Mesenchymal stem cell (in vitro differentiated cells and primary cell): ENCODE measurements around the gene SPATA6L.
A peak's percentile ranks its signal among the peaks of the same experiment; 100 is the strongest.
"Not testable (repeated sequence)": the region's sequence is repeated elsewhere in the genome, so short reads cannot be mapped to it uniquely, and the experiment has no call there.

Source experiments
- DNase-seq: peaks from one replicate; pipeline ENCODE4 v3.0.0-alpha.2; 2013
- H2AFZ ChIP-seq: one replicate; pipeline ENCODE4 v1.6.1; 2013; ENCODE audit warnings: low read depth, mild to moderate bottlenecking, control low read depth, inconsistent platforms, low read length, moderate library complexity
- H2AK5ac ChIP-seq: 2 replicates; pipeline ENCODE4 v1.6.1; 2013; ENCODE audit warnings: low read length, moderate library complexity, mild to moderate bottlenecking, inconsistent platforms; ENCODE audit not compliant: severe bottlenecking
- H2BK120ac ChIP-seq: one replicate; pipeline ENCODE4 v1.6.1; 2013; ENCODE audit warnings: low read depth, mild to moderate bottlenecking, inconsistent platforms, low read length, moderate library complexity
- H2BK12ac ChIP-seq, 2 experiments: one replicate each; pipeline ENCODE4 v1.6.1; 2013; ENCODE audit warnings: inconsistent platforms in 2 of 2, low read length in 2 of 2, mild to moderate bottlenecking in 2 of 2, moderate library complexity in 2 of 2, control low read depth in 1 of 2
- H2BK15ac ChIP-seq: one replicate; pipeline ENCODE4 v1.6.1; 2013; ENCODE audit warnings: mild to moderate bottlenecking, low read depth, inconsistent platforms; ENCODE audit not compliant: poor library complexity, severe bottlenecking
- H2BK5ac ChIP-seq: 2 replicates; pipeline ENCODE4 v1.6.1; 2013; ENCODE audit warnings: low read depth, mild to moderate bottlenecking, low read length, control low read depth, inconsistent platforms; ENCODE audit not compliant: poor library complexity, severe bottlenecking
- H3K14ac ChIP-seq, 2 experiments: one replicate each; pipeline ENCODE4 v1.6.1; 2013; ENCODE audit warnings: inconsistent platforms in 2 of 2, low read length in 2 of 2, control low read depth in 1 of 2, mild to moderate bottlenecking in 1 of 2, moderate library complexity in 1 of 2
- H3K18ac ChIP-seq, 2 experiments: one replicate each; pipeline ENCODE4 v1.6.1; 2013; ENCODE audit warnings: inconsistent platforms in 2 of 2, low read length in 2 of 2, control low read depth in 1 of 2, low read depth in 1 of 2, mild to moderate bottlenecking in 1 of 2
- H3K23ac ChIP-seq, 2 experiments: one replicate each; pipeline ENCODE4 v1.6.1; 2013; ENCODE audit warnings: inconsistent platforms in 2 of 2, low read length in 2 of 2, mild to moderate bottlenecking in 2 of 2, moderate library complexity in 2 of 2, control low read depth in 1 of 2
- H3K27ac ChIP-seq: 2 replicates; pipeline ENCODE4 v1.5.1; 2013; ENCODE audit warnings: mild to moderate bottlenecking, moderate library complexity, low read length, control low read depth, inconsistent platforms; ENCODE audit not compliant: poor library complexity, severe bottlenecking
- H3K27me3 ChIP-seq, 2 experiments: 2 replicates each; pipeline versions ENCODE4 v1.6.1 to v1.7.0; 2013; ENCODE audit warnings: low read length in 2 of 2, mild to moderate bottlenecking in 2 of 2, moderate library complexity in 2 of 2, control low read depth in 1 of 2, inconsistent platforms in 1 of 2; ENCODE audit not compliant: control insufficient read depth in 1 of 2, insufficient read depth in 1 of 2
- H3K36me3 ChIP-seq, 2 experiments: 2 replicates each; pipeline versions ENCODE4 v1.6.1 to v1.7.0; 2013; ENCODE audit warnings: low read length in 2 of 2, control low read depth in 1 of 2, inconsistent platforms in 1 of 2, low read depth in 1 of 2, mild to moderate bottlenecking in 1 of 2; ENCODE audit not compliant: insufficient read depth in 2 of 2, control insufficient read depth in 1 of 2
- H3K4ac ChIP-seq, 2 experiments: one replicate each; pipeline ENCODE4 v1.6.1; 2013; ENCODE audit warnings: inconsistent platforms in 2 of 2, low read length in 2 of 2, mild to moderate bottlenecking in 2 of 2, moderate library complexity in 2 of 2, control low read depth in 1 of 2, low read depth in 1 of 2
- H3K4me1 ChIP-seq: 2 replicates; pipeline ENCODE4 v1.6.1; 2013; ENCODE audit warnings: low read depth, low read length, control low read depth; ENCODE audit not compliant: control insufficient read depth, insufficient read depth
- H3K4me2 ChIP-seq: 2 replicates; pipeline ENCODE4 v1.6.1; 2013; ENCODE audit warnings: low read length, mild to moderate bottlenecking, inconsistent platforms; ENCODE audit not compliant: poor library complexity, severe bottlenecking
- H3K4me3 ChIP-seq, 2 experiments: 2 replicates each; pipeline versions ENCODE4 v1.5.1 to v1.7.0; 2013; ENCODE audit warnings: low read length in 2 of 2, mild to moderate bottlenecking in 2 of 2, control low read depth in 1 of 2, low read depth in 1 of 2; ENCODE audit not compliant: insufficient read depth in 1 of 2
- H3K79me1 ChIP-seq: replicated peaks from 2 replicates; pipeline ENCODE4 v1.6.1; 2013; ENCODE audit warnings: mild to moderate bottlenecking, control low read depth, low read length, inconsistent platforms; ENCODE audit not compliant: poor library complexity, severe bottlenecking
- H3K9ac ChIP-seq: 2 replicates; pipeline ENCODE4 v1.7.0; 2013; ENCODE audit warnings: mild to moderate bottlenecking, low read length, moderate library complexity
- H3K9me3 ChIP-seq: 2 replicates; pipeline ENCODE4 v1.7.0; 2013; ENCODE audit warnings: mild to moderate bottlenecking, low read length; ENCODE audit not compliant: control insufficient read depth
- H4K8ac ChIP-seq: one replicate; pipeline ENCODE4 v1.6.1; 2013; ENCODE audit warnings: inconsistent platforms, mild to moderate bottlenecking, low read length, moderate library complexity
- H4K91ac ChIP-seq: one replicate; pipeline ENCODE4 v1.6.1; 2013; ENCODE audit warnings: mild to moderate bottlenecking, low read length, inconsistent platforms
- WGBS: methylation state at CpG from one replicate; pipeline ENCODE4 v1.1.7; 2013; ENCODE audit warnings: mixed read lengths; 5-methylcytosine and 5-hydroxymethylcytosine counted together

Gene SPATA6L

GRCh38 chr9:4661611-4662010 lies 4.7 kb downstream of the SPATA6L start:
- no peak overlapping the region for H2AFZ ChIP-seq
- H3K14ac ChIP-seq, result no peak overlapping the region
- no peak overlapping the region for H3K4ac ChIP-seq
- peak overlapping the region; percentile 41 for H3K4me2 ChIP-seq
- no peak overlapping the region for H2AK5ac ChIP-seq
- H2BK120ac ChIP-seq, result no peak overlapping the region
- H2BK5ac ChIP-seq, result no peak overlapping the region
- H3K4me3 ChIP-seq, result peak overlapping the region in 1 of 2 experiments; percentile 90
- no peak overlapping the region for H2BK15ac ChIP-seq
- H2BK12ac ChIP-seq, result no peak overlapping the region
- H3K4me1 ChIP-seq, result peaks cover 11% of the 10 kb centered on the region
- no peak overlapping the region for H3K18ac ChIP-seq
- H3K23ac ChIP-seq, result no peak overlapping the region
- H4K8ac ChIP-seq, result no peak overlapping the region
- H3K27ac ChIP-seq, result no peak overlapping the region
- H3K79me1 ChIP-seq, result peaks cover 15% of the 10 kb centered on the region
- peak; percentile 33 for DNase-seq
- WGBS, result 14% methylated on average over 2 of the region's 5 CpGs
- peak overlapping the region; percentile 90 for H3K9ac ChIP-seq
- no peaks in the 10 kb centered on the region for H3K36me3 ChIP-seq
- no peaks in the 10 kb centered on the region for H3K27me3 ChIP-seq
- H3K9me3 ChIP-seq, result no peaks in the 10 kb centered on the region
- H4K91ac ChIP-seq, result no peak overlapping the region

DNA sequence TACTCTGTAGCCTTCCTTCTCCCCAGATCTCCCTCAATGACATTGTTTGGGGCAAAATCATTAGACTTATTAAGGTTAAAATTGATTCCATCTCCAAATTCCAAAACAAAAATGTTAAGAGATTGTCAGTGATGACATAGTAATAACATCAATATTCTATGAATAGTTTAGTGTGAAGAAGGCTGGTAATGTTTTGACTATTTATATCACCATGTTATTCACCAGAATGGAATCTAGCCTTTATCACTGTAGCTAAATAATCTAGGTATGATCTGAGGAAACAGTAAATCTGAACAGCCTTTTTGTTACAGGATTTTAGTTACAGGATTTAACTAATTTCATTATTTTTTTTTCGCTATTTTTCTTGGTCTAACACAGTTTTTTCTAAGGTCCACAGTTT lies 5.1 kb downstream of the SPATA6L start:
- Histone ChIP-seq H3K9me3 (no peaks in the 10 kb centered on the region), H3K27ac (no peak overlapping the region), H3K36me3 (no peaks in the 10 kb centered on the region), H4K8ac (no peak overlapping the region), H2BK12ac (no peak overlapping the region), H2BK120ac (no peak overlapping the region), H2AK5ac (no peak overlapping the region), H3K4me1 (peaks cover 10% of the 10 kb centered on the region), H3K9ac (peak overlapping the region; percentile 90), H2BK15ac (no peak overlapping the region), H3K18ac (no peak overlapping the region), H3K14ac (no peak overlapping the region), H3K4ac (no peak overlapping the region), H2AFZ (no peak overlapping the region), H4K91ac (no peak overlapping the region), H3K79me1 (peaks cover 15% of the 10 kb centered on the region), H3K27me3 (no peaks in the 10 kb centered on the region), H3K23ac (no peak overlapping the region), H3K4me2 (no peak overlapping the region), H3K4me3 (peak overlapping the region in 1 of 2 experiments; percentile 90), H2BK5ac (no peak overlapping the region)
- WGBS, result 93% methylated on average over 1 of the region's 1 CpG
- DNase-seq, result peak; percentile 36

GRCh38 chr9:4660665-4661064 lies 5.6 kb downstream of the SPATA6L start:
- H3K9ac ChIP-seq, H3K23ac ChIP-seq, H3K4me1 ChIP-seq, H4K91ac ChIP-seq, H2AK5ac ChIP-seq, H3K4me2 ChIP-seq, H4K8ac ChIP-seq, DNase-seq, H3K4me3 ChIP-seq, H2BK12ac ChIP-seq, H3K4ac ChIP-seq, H2AFZ ChIP-seq, H3K27ac ChIP-seq, H3K18ac ChIP-seq, H2BK120ac ChIP-seq, H2BK5ac ChIP-seq, H3K27me3 ChIP-seq, H3K36me3 ChIP-seq, H3K9me3 ChIP-seq, H2BK15ac ChIP-seq, H3K14ac ChIP-seq: not testable (repeated sequence)
- peaks cover 15% of the 10 kb centered on the region for H3K79me1 ChIP-seq
- no CpG with 5 or more reads among the region's 5 CpGs for WGBS

- peaks cover 4% of the 10 kb centered on the region for H3K79me1 ChIP-seq
- no peak overlapping the region for H3K4me2 ChIP-seq
- H2BK120ac ChIP-seq, result no peak overlapping the region
- H2BK5ac ChIP-seq, result no peak overlapping the region
- H2AK5ac ChIP-seq, result no peak overlapping the region
- 98% methylated on average over 4 of the region's 4 CpGs for WGBS
- no peak overlapping the region for H2BK12ac ChIP-seq
- H3K27ac ChIP-seq, result no peak overlapping the region
- no peak overlapping the region for H2BK15ac ChIP-seq
- no peak overlapping the region for H2AFZ ChIP-seq
- DNase-seq, result no peak
- no peak overlapping the region for H3K23ac ChIP-seq
- no peak overlapping the region for H3K4ac ChIP-seq
- H4K91ac ChIP-seq, result no peak overlapping the region
- no peak overlapping the region for H3K4me3 ChIP-seq
- H3K27me3 ChIP-seq, result no peaks in the 10 kb centered on the region
- peaks cover 3% of the 10 kb centered on the region for H3K4me1 ChIP-seq
- no peaks in the 10 kb centered on the region for H3K9me3 ChIP-seq
- no peak overlapping the region for H3K18ac ChIP-seq
- H3K9ac ChIP-seq, result no peak overlapping the region
- H4K8ac ChIP-seq, result no peak overlapping the region
- H3K14ac ChIP-seq, result no peak overlapping the region
- H3K36me3 ChIP-seq, result peaks cover 0 to 6% of the 10 kb centered on the region in 2 experiments
Measured at GRCh38 chr9:4657426-4658159, 8.7 kb downstream of the SPATA6L start.
